Right ventricle myocardium inferior (tissue), 1 donor: ENCODE measurements around the gene PDPK1. TPM values are rescaled to one million over a fixed set of nuclear protein-coding genes. Genes with fewer than 3 reads are reported as not detected.
"Not testable (repeated sequence)": the region's sequence is repeated elsewhere in the genome, so short reads cannot be mapped to it uniquely, and the experiment has no call there.

ENCODE experiments used
- ATAC-seq: fragments of 200-7000 bp; cut with Tn5 transposase; one replicate; pipeline ENCODE4 v1.9.1; 2020; ENCODE audit warnings: mild to moderate bottlenecking, moderate library complexity
- DNase-seq: peaks from one replicate; pipeline ENCODE4 v3.0.0; 2021; ENCODE audit errors: missing footprints
- intact Hi-C: fragments of 100-400 bp; cut with DNase I; formaldehyde crosslinking; loops from one replicate; pipeline ENCODE4 v1.11.0; 2022
- total RNA-seq: library from RNA; stranded (reverse); fragmentation: NEBNext Ultra II Directional; extraction: Animal tissue kit (Norgen Biotek cat#: 25700); gene quantifications from one replicate; pipeline ENCODE4 v1.2.1, GENCODE V29; 2021
- donor health status: DM: no; HTN: yes; CAD: no; lungs with severe emphysema.

Gene PDPK1
- total RNA-seq, 1 donor from 2014 or later = 47.1 TPM

DNA sequence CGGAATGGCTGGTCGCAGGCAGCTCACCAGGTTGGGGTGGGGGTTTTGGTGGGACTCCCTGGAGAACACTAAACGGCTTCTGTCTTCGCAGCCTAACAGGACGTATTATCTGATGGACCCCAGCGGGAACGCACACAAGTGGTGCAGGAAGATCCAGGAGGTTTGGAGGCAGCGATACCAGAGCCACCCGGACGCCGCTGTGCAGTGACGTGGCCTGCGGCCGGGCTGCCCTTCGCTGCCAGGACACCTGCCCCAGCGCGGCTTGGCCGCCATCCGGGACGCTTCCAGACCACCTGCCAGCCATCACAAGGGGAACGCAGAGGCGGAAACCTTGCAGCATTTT is 59.7 kb downstream of the PDPK1 start:
- intact Hi-C loops = no loop called here
- no peak for DNase-seq
- no peak for ATAC-seq

DNA sequence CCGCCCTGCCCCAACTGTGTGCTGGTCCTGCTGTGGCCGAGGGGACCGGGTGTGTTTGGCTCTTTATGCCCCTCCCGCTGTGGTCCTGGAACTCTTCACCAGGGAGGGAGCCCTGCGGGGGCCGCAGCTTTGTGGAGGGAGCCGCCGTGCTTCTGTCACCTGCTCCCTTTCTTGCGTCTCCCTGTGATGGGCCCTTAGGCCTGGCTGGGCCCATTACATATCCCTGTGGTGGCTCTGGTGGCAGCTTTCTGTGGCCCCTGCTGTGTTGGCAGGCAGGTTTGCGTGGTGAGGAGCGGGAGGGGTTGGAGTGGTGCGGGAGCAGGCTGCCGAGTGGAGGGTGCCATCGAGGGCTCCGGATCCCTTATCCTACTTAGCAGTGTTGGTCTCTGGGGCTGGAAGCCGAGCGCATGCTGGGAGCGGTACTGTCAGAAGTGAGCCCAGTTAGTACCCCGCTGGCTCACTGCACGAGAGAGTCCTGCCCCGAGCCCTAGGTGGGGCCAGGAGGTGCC is 60.4 kb downstream of the PDPK1 start:
- DNase-seq = no peak
- ATAC-seq = no peak
- intact Hi-C loops = no loop called here

DNA sequence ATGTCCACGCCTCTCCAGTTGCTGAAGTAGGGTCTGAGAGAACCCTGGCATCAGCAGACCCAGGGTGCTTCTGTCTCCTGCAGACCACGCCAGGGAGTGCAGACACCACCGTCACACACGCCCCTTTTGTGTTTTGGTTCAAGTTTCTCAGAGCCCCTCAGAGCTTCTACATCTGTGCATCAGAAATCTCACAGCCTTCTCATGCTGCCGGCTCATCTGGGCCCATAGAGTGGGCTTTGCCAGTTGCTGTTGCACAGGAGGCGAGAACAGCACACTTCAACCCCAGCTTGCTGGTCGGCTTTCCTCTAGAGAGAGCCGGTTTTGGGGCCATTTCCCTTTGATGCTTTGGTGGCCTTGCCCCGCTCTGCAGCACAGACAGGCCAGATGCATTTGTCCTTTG is 60.9 kb downstream of the PDPK1 start:
- intact Hi-C loops = no loop called here
- ATAC-seq = no peak
- no peak for DNase-seq

DNA sequence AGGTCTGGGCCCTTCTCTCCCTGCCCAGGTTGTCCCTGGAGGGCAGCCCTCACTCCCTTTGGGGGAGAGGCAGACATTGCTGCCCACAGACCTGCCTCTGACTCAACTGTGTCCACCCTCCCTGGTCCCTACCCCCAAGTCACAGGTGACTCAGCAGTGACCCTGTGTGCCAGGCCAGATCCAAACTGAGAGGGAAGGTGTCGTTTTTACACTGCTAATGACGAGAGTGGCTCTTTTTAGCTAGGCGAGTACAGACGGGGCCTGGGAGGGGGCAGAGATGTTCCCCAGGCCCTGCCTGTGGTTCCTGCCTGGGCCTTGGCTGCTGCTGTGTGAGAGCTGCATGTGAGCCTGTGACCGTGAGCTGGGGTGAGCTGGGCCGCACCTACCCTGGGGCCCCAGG is 61.3 kb downstream of the PDPK1 start:
- ATAC-seq, intact Hi-C loops, DNase-seq: not testable (repeated sequence)

DNA sequence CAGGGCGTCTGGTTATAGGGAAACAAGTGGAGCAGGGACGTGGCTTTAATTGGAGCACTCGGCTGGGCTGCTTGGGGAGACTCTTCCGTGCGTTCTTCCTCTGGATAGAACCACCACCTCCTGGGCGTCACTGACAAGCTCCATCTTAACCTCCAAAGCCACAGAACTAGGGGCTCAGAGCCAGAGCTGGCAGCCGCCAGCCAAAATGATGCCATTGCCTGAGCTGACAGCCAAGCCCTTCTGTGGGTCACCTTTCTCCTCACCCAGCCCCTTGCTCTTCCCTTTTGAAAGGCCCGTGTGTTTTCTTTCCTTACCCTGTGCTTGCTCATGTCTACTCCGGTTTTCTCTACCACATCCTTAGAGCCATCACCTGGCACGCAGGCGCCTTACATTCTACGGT is 62.0 kb downstream of the PDPK1 start:
- peak; percentile 38 for ATAC-seq
- DNase-seq = not testable (repeated sequence)

DNA sequence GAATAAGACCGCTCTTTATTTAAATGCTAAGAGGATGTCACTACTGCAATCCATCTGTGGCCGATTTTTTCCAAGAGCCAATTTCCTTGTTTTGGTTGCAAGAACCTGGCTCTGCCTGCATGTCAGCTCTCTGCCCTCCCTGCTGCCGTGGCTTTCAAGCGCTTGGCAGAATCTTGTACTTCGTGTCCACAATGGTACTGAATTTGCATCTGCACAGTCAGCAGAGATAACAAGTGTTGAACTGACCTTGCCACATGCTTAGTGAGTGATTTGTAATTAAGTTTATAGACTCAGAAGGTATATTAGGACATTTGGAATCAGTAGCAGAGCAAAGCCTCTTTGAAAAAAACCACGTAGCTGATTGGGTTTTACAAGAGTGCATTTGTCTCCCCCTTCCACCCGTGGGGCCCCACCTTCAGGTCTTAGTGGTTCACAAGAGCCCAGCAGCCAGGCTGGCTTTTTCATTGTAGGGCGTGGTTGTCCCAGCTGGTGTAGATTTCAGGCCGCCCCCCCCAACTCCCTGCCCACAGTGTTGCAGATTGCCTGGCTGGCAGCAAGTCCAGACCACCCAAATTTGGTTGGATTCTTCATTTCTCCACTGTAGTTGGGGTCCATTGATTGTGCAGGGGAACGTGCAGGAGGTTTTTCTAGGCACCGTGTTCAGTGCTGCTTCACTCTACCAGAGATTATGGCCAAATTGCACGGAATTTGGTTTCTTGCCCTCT is 63.6 kb downstream of the PDPK1 start:
- peak; percentile 26 for ATAC-seq
- DNase-seq = not testable (repeated sequence)

More for the DNA sequence above, 62.0 kb downstream of the PDPK1 start:
- intact Hi-C loops = not testable (repeated sequence)

DNA sequence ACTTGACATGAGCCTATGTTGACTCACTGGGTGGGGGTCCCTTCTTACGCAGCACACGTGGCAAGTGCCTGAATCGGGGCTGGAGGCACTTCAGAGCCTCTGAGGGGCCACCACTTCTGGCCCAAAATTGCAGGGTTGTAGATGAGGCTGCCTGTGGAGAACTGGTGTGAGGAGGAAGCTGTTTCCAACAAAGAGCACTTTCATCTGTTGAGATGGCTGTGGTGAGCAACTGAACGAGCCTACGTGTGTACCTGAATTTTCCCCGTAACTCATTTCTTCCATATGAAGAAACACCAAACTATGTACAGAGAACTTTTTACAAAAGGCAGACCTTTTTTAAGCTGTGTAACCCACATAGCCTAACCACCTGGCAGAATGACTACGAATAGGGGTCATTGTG is 64.4 kb downstream of the PDPK1 start:
- ATAC-seq, DNase-seq, intact Hi-C loops: not testable (repeated sequence)

More for the DNA sequence above, 63.6 kb downstream of the PDPK1 start:
- intact Hi-C loops = not testable (repeated sequence)

DNA sequence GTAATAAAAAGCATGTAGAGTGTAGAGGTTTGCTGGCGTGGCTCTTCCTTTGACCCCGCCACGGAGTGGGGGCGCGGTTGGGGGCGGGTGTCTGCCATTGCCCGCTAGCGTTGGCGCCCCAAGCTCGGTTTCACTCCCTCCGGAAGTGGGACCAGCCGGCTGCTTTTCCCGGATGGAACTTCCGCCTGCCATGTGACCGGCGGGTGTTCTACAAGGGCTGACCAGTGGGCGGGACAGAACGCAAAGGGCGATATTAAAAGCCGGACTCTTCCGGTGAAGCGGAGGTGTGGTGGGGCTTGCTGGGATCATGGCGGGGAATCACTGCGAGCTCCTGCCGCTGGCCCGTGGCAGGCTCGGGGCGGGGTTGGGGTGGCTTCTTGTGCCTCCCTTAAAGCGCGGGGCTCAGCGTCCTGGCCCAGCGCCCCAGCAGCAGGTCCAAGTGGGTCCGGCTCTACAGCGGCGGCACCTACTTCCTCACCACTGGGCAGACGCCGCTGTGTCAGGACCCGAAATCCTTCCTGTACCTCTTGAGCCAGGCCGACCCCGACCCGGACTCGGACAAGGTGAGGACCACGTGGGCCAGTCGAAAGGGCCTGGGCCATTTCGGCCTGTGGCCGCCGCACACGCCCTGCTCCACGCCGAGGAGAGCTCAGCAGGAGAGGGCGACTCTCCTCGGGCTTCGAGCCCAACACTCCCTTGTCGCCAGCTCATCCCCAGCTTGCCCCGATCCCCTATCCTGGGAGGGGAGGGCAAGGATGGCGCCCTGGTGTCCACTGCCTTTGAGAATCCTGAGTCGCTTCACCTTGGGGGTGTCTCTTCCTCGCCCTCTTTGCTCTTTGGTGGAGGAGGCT is 65.6 kb downstream of the PDPK1 start:
- DNase-seq (peak; percentile 95), ATAC-seq (peak; percentile 93)
- intact Hi-C loops = no loop called here

DNA sequence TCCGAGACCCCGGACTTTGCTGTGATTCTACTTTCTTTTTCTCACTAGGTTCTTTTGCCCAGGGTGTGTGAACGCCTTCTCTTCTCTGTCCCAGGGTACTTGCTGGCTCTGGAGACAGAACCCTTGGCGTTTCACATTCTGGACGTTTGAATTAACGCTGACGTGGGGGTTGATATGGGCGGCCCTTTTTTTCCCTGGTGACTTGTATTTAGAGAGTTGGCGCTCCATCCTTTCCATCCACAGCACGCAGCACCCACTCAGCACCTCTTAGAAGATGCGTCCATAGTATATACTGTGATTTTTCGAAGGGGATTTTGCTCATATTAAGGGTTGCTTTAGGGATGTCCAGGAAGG is 66.2 kb downstream of the PDPK1 start:
- ATAC-seq, intact Hi-C loops: not testable (repeated sequence)

DNA sequence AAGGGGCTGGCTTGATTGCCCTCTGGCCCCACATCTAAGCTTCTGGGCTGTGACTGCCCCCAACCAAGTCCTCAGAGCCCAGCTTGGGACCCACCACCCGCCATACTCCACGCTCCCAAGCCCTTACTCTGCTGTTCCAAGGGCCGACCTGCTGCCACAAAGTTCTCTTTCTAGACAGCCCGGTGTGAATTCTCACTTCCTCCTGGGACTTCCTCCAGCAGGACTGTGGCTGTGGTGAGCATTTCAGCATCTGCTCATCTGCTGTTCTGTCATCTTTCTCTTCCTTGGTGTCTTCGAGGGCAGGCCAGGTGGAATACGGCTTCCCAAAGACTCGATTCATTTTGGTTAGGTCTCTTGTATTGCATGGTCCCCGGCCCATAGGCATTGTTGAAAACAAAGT is 69.0 kb downstream of the PDPK1 start:
- DNase-seq, intact Hi-C loops, ATAC-seq: not testable (repeated sequence)

More for the DNA sequence above, 66.2 kb downstream of the PDPK1 start:
- DNase-seq = not testable (repeated sequence)

DNA sequence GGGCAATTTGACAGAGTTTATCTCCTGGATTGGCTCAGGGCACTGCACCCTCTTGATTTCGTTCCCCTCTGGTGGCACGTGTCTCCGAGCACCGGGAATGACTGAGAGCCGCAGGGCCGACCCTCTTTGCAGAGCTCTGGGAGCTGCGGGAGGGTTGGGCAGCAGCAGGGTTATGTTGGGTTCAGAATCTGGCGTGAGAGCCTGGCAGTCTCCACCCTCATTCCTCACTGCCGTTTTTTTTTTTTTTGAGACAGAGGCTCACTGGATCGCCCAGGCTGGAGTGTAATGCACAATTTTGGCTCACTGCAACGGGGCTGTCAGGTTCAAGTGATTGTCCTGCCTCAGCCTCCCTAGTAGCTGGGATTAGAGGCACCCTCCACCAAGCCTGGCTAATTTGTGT is 71.5 kb downstream of the PDPK1 start:
- DNase-seq, intact Hi-C loops: not testable (repeated sequence)
- ATAC-seq = peak; percentile 58

DNA sequence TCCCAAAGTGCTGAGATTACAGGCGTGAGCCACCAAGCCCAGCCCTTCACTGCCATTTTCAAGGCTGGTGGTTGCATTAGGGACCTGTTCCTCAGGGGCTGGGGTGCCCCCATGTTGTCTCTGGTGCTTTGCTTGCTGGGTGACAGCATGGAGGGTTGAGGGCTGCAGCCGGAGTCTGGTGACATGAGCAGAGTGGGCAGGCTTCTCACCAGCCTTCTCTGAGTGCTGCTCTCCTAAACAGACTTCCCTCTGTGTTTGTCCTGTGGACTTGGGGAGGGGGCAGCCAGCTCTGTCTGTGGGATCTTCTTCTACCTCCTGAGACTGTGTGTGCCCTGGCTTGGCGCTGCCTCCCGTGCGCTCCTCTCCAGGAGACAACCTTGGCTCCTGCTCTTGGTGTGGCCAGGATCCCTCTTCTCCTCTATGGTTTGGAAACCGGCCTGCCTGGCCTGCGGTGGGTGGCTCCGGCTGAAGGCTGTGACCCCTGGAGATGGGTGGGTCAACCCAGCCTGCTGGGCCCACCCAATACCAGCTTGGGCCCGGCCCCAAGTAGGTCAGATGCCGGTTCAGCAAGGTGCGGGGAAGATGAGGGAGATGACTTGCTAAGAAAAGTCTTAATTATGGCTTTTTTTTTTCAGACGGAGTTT is 72.1 kb downstream of the PDPK1 start:
- intact Hi-C loops = no loop called here
- DNase-seq (no peak), ATAC-seq (no peak)

DNA sequence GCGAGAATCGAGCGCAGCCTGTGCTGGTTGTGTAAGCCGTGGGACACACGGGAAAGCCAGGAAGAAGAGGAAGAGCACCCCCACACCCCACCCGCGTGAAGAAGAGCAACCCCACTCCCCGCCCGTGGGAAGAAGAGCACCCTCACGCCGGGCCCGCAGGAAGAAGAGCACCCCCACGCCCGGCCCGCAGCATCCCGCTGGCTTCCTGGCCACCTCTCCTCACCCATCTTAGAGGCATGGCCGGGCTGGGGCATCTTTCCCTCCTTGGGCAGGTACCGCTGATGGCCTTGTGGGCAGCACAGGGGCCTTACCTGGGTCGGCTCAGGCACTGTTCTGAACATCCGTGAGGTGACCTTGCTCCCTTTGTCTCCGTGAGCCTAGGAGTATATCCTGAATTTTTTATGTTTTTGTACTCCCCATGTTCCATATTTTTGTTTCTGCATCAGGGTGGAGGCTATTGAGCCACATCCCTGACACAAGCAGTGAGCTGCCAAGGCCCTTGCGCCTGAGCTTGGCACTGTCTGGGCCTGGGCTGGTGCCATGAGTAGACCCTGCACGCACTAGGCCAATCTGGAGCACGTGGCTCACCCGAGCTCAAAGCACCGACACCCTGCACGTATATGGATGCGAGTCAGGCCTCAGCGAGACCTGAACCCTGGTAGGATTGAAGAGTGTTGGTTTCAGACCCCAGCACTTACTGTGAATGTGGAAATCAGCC is 73.1 kb downstream of the PDPK1 start:
- intact Hi-C loops = no loop called here
- DNase-seq (no peak), ATAC-seq (no peak)

DNA sequence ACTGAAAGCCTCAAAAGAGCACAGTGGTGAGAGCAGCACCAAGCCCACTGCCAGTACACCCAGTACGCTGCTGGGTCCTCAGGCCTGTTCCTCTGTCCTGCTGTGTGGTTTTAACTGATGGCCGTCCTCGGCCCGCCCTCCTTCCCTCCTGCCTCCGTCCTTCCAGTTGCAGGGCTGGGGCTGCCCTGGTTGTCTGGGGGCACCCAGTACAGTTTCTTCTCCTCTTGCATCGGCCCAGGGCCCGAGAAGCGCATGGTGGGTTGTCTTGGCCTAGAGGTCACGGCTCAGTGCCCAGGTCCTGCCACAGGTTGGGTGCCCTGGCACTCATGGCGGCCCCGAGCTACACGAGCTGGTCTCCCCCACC is 73.7 kb downstream of the PDPK1 start:
- no peak for DNase-seq
- intact Hi-C loops = no loop called here
- no peak for ATAC-seq

DNA sequence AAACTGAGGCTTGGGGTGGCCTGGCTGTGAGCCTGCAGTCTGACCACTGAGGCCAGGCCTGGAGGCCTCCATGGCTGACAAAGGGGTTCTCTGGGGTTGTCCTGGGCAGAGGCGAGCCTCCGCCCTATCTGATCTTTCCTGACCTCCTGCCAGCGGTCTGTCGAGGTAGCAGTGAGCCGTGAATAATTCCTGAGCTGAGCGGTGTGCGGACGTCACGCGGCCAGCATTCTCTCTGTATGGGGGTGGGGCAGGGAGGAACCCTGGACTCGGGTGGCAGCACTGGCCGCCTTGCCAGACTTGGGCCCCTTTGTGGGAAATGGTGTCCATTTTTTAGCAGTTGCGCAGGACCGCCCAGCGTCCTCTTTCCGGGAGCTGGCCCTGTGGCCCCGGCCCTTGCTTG is 74.1 kb downstream of the PDPK1 start:
- ATAC-seq, intact Hi-C loops, DNase-seq: not testable (repeated sequence)

DNA sequence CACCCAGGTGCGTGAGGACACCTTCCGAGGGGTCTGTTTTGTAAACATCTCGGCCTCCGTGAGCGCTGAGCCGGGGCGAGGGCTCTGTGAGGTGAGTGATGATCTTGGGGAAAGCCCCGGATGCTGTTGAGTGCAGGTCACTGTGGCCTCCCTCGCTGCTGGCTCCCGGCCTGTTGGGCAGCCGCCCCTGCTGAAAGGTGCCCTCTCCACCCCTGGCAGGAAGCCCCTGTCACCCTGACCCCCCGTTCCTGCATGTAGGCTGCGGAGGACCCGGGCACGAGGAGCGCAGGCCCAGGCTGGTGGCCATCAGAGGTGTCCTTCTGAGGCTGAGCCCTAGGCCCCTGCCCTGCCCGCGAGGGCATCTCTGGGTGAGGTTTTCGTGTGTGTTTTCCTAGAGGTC is 75.4 kb downstream of the PDPK1 start:
- intact Hi-C loops, DNase-seq, ATAC-seq: not testable (repeated sequence)

DNA sequence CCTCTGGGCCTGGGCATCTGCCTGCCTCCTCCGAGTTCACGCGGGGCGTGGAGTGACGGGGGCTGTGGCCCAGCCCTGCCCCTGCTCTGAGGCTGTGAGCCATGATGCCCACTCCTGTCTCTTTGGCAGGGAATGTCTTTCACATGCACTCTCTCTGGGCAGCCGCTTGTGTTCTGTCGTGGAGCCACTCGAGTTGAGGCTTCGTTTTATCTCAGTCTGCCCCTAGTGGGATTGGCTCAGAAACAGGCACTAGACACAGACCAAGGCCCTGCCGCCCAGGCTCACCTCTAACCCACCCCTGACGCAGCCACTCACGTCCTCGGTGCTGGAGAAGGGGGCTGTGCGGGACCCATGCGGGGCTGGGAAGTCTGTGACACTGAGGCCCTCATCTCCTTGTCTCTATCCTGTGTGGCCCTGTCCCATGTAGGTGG is 77.0 kb downstream of the PDPK1 start:
- ATAC-seq (no peak), DNase-seq (no peak)
- intact Hi-C loops = no loop called here

DNA sequence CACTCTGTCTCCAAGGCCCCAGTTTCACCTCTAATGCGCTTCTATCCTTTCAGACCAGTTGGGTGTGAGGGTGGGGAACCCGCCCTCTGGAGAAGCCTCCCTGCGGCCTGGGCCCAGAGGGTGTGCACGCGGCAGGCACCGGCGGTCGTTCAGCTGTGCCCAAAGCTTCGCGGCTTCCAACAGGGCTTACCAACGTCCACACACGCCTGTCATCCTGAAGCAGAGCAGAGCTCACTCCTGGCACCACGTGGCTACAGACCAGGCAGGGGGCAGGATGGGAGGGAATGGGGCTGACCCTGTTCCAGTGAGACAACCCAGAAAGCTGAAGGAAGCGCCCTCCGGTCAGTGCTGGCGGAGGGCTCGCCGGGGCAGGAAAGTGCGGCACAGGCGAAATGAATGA is 81.1 kb downstream of the PDPK1 start:
- ATAC-seq = peak; percentile 58
- DNase-seq, intact Hi-C loops: not testable (repeated sequence)

DNA sequence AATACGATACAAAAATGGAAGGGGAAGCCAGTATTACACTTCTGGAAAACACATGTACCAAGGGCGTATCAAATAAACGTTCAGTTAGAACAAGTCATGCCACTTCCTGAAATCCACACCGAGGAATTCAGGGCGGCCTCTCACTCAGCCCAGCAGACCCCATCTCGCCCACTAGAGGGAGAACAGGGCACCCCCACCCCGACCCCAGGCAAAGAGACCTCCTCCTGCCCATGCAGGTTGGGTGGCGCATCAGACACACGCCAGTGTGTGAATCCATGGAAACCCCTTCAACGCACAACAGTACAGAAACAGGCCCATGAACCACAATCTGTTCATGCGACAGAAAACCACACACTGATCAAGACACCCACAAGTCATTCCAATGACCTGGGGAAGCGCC is 81.8 kb downstream of the PDPK1 start:
- DNase-seq, ATAC-seq, intact Hi-C loops: not testable (repeated sequence)
